ENCODE results near the gene GABRG3.

DNA sequence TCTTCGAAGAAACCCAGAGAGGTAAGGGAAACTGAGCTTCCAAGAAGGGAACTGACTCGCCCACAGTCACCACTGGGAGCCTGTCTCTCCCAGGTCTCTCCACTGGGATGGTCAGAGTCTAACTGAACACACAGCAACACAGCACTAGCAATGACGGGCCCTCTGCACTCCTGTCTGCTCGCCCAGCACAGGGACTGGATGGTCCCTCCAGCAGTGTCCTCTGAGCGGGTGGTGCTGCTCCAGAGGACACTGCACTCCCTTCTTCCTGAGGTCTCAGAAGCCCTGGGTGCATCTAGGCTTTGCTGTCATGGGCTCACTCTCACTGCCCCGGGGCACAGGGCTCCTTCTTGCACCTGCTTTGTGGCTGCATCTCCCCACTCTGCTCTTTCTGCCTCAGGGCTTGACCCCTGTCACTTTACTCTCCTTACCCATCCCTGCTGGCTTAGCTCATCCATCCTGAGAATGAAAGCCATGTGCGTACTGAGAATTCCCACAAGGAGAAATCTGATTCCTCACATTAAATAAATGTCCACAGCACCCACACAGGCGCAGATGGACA is 356.6 kb downstream of the GABRG3 start:
- TF ChIP-seq, protein P1, sequence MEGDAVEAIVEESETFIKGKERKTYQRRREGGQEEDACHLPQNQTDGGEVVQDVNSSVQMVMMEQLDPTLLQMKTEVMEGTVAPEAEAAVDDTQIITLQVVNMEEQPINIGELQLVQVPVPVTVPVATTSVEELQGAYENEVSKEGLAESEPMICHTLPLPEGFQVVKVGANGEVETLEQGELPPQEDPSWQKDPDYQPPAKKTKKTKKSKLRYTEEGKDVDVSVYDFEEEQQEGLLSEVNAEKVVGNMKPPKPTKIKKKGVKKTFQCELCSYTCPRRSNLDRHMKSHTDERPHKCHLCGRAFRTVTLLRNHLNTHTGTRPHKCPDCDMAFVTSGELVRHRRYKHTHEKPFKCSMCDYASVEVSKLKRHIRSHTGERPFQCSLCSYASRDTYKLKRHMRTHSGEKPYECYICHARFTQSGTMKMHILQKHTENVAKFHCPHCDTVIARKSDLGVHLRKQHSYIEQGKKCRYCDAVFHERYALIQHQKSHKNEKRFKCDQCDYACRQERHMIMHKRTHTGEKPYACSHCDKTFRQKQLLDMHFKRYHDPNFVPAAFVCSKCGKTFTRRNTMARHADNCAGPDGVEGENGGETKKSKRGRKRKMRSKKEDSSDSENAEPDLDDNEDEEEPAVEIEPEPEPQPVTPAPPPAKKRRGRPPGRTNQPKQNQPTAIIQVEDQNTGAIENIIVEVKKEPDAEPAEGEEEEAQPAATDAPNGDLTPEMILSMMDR (IDR thresholded peaks at IDR 0.05) = no peak
- no peak for TF ChIP-seq POLR2A (IDR thresholded peaks at IDR 0.05)

Measured in adrenal gland (tissue), 5 donors.